GM18858 (cell line): Measurements from ENCODE around the gene SLX4IP.
"Not testable (repeated sequence)": the region's sequence is repeated elsewhere in the genome, so short reads cannot be mapped to it uniquely, and the experiment has no call there.

Experiments
- ATAC-seq: cut with Tn5 transposase; IDR thresholded peaks from one replicate; pipeline ENCODE4 v1.9.1; 2021; ENCODE audit not compliant: unreplicated experiment

Gene SLX4IP

DNA sequence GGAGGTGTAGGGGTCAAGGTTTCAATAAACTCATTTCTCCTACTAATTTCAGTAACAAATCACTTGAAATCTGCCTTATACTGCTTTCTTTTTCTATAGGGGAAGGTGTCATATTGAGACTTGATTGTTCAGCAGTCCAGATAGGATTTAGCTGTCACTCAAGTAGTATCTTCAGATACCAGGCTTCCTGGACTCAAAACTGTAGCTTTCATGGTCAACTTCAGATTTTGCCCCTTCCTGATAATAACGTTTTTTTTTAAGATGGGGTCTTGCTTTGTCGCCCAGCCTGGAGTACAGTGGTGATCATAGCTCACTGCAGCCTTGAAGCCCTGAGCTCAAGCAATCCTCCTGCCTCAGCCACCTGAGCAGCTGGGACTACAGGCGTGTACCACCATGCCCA is 160.9 kb downstream of the SLX4IP start:
- no peak for ATAC-seq

GRCh38 chr20:10596710-10597121 is 161.6 kb downstream of the SLX4IP start:
- no peak for ATAC-seq

GRCh38 chr20:10597637-10598036 is 162.5 kb downstream of the SLX4IP start:
- no peak for ATAC-seq

DNA sequence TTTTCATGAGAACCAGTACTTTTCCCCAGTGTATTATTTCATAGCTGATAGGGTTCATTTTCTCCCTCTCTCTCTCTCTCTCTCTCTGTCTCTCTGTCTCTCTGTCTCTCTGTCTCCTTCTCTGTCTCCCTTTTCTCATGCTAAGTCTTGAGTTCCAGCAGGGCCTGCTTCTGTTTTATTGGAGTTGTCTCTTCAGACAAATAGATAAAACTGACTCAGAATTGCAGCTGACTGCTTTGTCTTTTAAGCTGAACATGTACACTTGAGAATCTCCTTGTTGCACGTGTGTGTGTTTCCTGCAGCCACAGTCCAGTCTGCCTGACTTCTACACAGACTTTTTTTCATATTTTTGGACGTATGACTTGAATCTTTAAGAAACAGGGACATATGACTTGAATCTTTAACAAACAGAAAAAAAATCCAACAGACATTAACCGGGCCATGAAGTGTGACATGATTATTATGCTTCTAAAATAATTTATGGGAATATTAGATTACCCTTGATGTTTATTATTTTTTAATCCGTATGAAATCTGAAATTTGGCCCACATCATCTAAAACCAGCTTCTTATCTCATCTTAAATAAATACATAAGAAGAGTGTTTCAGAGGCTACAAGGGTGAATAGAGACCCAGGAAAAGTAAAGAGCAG is 167.2 kb downstream of the SLX4IP start:
- ATAC-seq, result no peak

GRCh38 chr20:10603378-10603777 is 168.3 kb downstream of the SLX4IP start:
- no peak for ATAC-seq

- ATAC-seq, result no peak
Measured at GRCh38 chr20:10603971-10604864, 169.1 kb downstream of the SLX4IP start.

DNA sequence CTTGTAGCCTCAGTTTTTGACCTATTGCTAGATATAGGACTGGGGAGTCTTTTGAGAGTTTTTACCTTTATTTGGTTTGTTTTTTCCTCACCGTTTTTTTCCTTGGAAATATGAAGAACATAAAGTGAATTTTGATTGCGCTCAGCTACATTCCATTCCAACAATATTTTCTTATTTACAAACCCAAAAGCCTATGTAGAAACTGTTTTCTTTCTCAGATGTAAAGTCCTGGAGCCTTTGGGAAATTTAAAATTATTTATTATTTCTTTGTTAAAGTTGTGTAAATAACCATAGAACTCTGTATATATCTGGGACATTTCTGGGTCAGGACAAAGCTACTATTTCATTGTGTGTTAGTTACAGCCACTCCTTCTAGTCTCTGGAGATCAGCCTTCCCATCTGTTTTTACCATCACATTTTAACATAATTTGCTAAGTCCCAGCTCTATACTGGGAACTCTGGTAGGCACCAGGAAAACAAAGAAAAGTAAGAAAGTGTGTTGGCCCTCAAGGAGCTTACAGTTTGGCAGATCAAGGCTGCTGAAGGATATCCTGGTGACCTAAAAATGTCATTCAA is 169.8 kb downstream of the SLX4IP start:
- no peak for ATAC-seq

- no peak for ATAC-seq
Measured at GRCh38 chr20:10605547-10606195, 170.6 kb downstream of the SLX4IP start.

GRCh38 chr20:10609276-10609675 is 174.2 kb downstream of the SLX4IP start:
- ATAC-seq, result no peak

- ATAC-seq, result no peak
Measured at GRCh38 chr20:10609770-10610169, 174.7 kb downstream of the SLX4IP start.

DNA sequence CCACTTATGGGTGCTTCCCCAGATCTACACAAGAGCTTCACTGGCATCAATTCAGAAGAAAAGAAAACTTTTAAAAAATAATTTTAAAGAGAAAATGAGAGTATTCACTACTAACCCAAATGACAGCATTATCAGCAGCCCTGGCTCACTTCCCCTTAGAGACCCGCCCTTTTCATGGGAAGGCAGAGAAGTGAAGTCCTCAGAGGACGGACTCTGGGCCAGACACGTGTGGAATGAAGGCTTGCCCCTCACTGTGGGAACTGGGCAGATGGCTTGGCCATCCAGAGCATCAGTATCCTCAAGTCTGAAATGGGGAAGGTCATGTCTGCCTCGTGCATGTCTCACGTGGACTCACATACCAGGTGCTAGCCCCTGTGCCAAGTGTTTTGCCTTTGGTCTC is 175.1 kb downstream of the SLX4IP start:
- no peak for ATAC-seq

DNA sequence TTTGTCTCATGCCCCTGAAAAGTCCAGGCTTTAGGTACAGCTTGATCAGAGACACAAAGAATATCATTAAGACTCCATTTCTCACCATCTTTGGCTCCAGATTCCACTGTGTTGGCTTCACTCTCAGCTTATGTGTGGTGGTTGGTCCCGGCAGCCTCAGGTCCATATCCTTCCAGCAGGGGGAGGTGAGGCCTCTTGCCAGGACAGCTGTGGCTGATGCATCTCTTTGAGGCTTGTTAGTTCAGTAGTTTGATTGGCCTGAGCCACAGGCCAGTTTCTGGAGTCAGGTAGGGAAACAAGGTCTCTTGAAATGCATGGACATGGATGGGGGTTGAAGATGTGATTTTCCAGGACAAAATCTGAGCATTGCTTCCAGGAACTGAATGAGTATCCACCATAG is 176.3 kb downstream of the SLX4IP start:
- ATAC-seq, result peak; percentile 66

DNA sequence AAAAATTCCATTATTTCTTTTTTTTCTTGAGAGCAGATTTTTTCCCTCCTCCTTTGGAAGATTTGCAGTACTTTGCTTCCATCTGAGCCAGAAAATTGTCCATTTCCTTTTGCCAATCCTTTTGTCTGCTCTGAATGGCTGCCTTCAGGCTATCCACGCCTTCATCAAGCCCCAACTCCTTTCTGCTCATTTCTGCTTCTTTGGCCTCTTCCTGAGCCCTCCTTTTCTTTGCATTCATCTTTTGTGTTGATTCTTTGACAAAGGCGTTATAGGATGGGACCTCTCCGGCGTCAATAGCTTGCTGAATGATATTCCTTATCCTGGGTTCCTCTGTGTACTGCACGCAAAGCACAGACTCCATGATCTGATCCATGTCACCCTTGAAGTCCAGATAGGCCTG is 178.3 kb downstream of the SLX4IP start:
- ATAC-seq, result not testable (repeated sequence)

- no peak for ATAC-seq
Measured at GRCh38 chr20:10613911-10614310, 178.8 kb downstream of the SLX4IP start.

DNA sequence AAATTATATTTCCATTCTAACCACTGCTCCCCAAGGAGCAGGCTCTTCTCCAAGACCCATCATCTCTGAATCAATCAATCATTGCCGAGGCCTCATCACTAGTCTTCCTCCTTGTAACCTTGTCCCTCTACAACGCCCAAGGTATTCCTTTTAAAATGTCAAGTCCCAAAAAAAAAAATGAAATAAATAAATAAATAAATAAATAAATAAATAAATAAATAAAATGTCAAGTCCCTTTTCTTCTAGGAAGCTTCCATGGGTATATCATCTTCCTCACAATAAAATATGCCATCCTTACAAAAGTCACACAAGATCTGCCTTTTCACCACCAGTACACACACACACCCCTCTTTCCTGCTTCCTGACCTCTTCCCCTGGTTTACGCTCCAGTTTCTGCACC is 181.1 kb downstream of the SLX4IP start:
- ATAC-seq, result no peak

DNA sequence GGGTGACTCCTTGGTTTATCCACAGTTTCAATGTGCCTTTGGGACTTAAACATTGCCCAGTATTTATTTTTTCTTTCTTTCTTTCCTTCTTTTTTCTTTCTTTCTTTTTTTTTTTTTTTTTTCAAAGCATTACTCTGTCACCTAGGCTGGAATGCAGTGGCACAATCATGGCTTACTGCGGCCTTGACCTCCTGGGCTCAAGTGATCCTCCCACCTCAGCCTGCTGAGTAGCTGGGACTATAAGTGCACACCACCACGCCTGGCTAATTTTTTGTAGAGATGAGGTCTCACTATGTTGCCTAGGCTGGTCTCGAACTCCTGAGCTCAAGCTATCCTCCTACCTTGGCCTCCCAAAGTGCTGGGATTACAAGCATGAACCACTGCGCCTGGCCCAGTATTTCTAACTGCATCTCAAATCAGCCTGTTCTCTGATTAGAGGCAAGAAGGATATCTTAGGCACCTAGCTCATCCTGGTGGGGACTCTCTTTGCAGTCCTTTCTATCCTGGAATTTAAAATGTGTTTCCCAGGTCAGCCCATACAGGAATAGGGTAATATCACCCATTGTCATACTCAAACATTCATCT is 182.5 kb downstream of the SLX4IP start:
- ATAC-seq, result not testable (repeated sequence)

DNA sequence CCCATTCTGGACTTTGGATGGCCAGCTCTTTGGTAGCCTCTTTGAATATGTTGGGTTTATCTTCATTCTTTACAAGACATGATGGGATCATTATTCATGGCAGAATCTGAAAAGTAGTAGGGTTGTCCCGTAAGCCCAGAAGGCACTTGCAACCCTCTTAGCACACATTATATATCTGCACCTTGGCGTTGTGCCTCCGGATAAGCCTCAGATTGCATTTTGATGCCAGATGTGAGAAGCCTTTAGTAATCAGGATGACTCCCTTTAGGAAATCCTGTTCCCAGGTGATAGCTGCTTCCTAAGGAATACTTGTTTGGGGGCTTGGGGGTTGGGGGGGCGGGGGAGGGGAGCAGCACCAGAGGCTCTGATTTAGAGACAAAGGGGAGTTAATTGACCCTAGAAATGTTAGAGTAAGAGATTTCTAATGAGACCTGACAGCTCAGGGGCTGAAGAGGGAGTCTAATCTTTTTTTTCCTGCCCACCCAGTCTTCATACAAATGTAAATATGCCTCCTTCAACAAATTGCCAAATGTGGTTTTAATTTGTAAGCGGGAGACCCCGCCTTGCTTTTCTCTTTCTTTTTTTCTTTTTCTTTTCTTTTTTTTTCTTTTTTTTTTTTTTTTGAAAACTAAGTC is 183.6 kb downstream of the SLX4IP start:
- no peak for ATAC-seq

DNA sequence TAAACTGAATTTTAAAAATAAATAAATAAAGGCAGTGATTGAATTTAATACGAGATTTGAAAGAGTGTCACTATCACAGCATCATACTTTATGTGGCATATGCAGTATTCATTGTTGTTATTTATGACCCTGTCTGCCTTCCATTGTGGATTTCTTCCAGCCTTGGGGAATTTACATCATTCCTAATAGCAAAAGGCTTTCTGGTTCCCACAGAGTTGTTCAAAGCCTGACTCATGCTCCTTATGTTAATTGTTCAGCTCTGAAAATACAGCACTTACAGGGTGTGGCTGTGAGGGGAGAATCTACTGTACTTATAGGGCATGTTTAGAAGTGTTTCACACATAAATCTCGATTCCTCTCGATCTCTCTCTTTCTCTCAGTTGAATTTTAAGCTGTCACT is 184.3 kb downstream of the SLX4IP start:
- no peak for ATAC-seq

DNA sequence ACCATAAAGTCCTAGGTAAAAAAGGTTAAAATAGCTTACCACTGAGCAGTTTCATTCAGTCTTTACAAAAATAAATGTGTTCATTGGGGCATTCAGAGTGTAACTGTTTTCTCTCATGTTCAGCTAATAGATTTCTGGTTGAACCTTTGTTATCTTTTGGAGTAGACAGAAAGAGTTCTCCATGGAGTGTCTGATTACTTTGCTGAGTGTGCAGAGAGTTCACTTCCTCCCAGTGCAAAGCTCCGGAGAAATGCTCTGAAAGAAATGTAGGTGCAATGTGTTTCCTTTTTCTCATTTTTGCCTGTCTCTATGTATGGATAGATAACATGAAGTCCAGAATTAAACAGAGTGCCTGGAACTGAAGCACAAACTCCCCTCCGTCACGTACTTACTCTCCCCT is 186.0 kb downstream of the SLX4IP start:
- ATAC-seq, result no peak

- ATAC-seq, result no peak
Measured at GRCh38 chr20:10622657-10623418, 187.7 kb downstream of the SLX4IP start.
